ENCODE measurements around the gene IGHMBP2. TPM values are rescaled to one million over a fixed set of nuclear protein-coding genes. Genes with fewer than 3 reads are reported as not detected.

The IGHMBP2 gene
- total RNA-seq, 1 donor from 2014 or later = 8.7 TPM

GRCh38 chr11:68955607-68955958 lies 51.9 kb downstream of the IGHMBP2 start:
- Histone ChIP-seq H3K4me3 (ENCODE audit: low read depth, low read length) (no peak overlapping the region), H3K36me3 (ENCODE audit: control insufficient read depth, insufficient read depth, low read length) (no peaks in the 10 kb centered on the region), H3K27me3 (ENCODE audit: control insufficient read depth, insufficient read depth, low read length) (no peaks in the 10 kb centered on the region)
- TF ChIP-seq CTCF (IDR thresholded peaks at IDR 0.05; ENCODE audit: insufficient read depth, low read length, severe bottlenecking) = no peak
- no peak for FAIRE-seq
- no peak for DNase-seq (ENCODE audit: low read depth)

GRCh38 chr11:68956142-68956541 lies 52.5 kb downstream of the IGHMBP2 start:
- FAIRE-seq = no peak

GRCh38 chr11:68956547-68957254 lies 53.0 kb downstream of the IGHMBP2 start:
- FAIRE-seq (peak; percentile 13), DNase-seq (ENCODE audit: low read depth) (no peak)
- no peak for TF ChIP-seq CTCF (IDR thresholded peaks at IDR 0.05; ENCODE audit: insufficient read depth, low read length, severe bottlenecking)
- Histone ChIP-seq H3K4me3 (ENCODE audit: low read depth, low read length) (no peak overlapping the region), H3K36me3 (ENCODE audit: control insufficient read depth, insufficient read depth, low read length) (no peaks in the 10 kb centered on the region), H3K27me3 (ENCODE audit: control insufficient read depth, insufficient read depth, low read length) (no peaks in the 10 kb centered on the region)

More at GRCh38 chr11:68956142-68956541, 52.5 kb downstream of the IGHMBP2 start:
- TF ChIP-seq CTCF (IDR thresholded peaks at IDR 0.05; ENCODE audit: insufficient read depth, low read length, severe bottlenecking) = no peak
- DNase-seq (ENCODE audit: low read depth) = no peak
- Histone ChIP-seq H3K36me3 (ENCODE audit: control insufficient read depth, insufficient read depth, low read length) (no peaks in the 10 kb centered on the region), H3K27me3 (ENCODE audit: control insufficient read depth, insufficient read depth, low read length) (no peaks in the 10 kb centered on the region), H3K4me3 (ENCODE audit: low read depth, low read length) (no peak overlapping the region)

GRCh38 chr11:68958211-68958610 lies 54.5 kb downstream of the IGHMBP2 start:
- H3K27me3 ChIP-seq (ENCODE audit: control insufficient read depth, insufficient read depth, low read length) = no peaks in the 10 kb centered on the region
- no peaks in the 10 kb centered on the region for H3K36me3 ChIP-seq (ENCODE audit: control insufficient read depth, insufficient read depth, low read length)
- FAIRE-seq (no peak), DNase-seq (ENCODE audit: low read depth) (no peak)
- H3K4me3 ChIP-seq (ENCODE audit: low read depth, low read length) = no peak overlapping the region
- TF ChIP-seq CTCF (IDR thresholded peaks at IDR 0.05; ENCODE audit: insufficient read depth, low read length, severe bottlenecking) = no peak

GRCh38 chr11:68959465-68960293 lies 56.0 kb downstream of the IGHMBP2 start:
- Histone ChIP-seq H3K27me3 (ENCODE audit: control insufficient read depth, insufficient read depth, low read length) (no peaks in the 10 kb centered on the region), H3K36me3 (ENCODE audit: control insufficient read depth, insufficient read depth, low read length) (no peaks in the 10 kb centered on the region), H3K4me3 (ENCODE audit: low read depth, low read length) (no peak overlapping the region)
- TF ChIP-seq CTCF (IDR thresholded peaks at IDR 0.05; ENCODE audit: insufficient read depth, low read length, severe bottlenecking) = no peak
- DNase-seq (ENCODE audit: low read depth) = no peak
- FAIRE-seq = no peak

All from bronchial epithelial cell (primary cell).